22Rv1 (cell line): Measurements from ENCODE around the gene ANXA10.
"Not testable (repeated sequence)": the region's sequence is repeated elsewhere in the genome, so short reads cannot be mapped to it uniquely, and the experiment has no call there.

Source experiments
- H3K27ac ChIP-seq: fragments of 450-650 bp; 2 replicates; pipeline ENCODE4 v1.5.1; 2017
- CTCF ChIP-seq: fragments of 450-650 bp; IDR thresholded peaks from 2 replicates; pipeline ENCODE4 v1.5.1; 2017; ENCODE audit warnings: mild to moderate bottlenecking
- ZFX ChIP-seq: fragments of 450-650 bp; IDR thresholded peaks from 2 replicates; pipeline ENCODE4 v1.6.1; 2017; ENCODE audit warnings: antibody characterized with exemption, borderline replicate concordance

The ANXA10 gene

DNA sequence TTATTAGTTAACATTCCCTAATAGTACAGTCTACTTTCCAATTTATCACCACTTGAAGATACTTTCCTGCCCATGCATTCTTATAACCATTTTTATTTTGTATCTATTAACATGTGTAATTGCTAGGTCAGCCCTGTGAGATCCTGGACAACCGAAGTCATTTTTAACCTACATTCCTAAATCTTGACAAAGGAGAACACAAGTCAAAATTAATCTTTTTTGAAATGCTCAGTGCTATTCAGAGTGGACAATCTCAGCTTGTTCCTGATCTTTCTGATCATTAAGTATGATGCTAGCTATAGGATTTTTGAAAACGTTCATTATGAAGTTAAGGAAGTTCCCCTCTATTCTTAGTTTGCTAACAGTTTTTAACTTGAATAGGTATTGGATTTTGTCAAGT, 37.5 kb downstream of the ANXA10 start:
- no peak overlapping the region for H3K27ac ChIP-seq
- TF ChIP-seq ZFX (no peak), CTCF (no peak)

GRCh38 chr4:168131196-168131595, 38.9 kb downstream of the ANXA10 start:
- no peak overlapping the region for H3K27ac ChIP-seq

DNA sequence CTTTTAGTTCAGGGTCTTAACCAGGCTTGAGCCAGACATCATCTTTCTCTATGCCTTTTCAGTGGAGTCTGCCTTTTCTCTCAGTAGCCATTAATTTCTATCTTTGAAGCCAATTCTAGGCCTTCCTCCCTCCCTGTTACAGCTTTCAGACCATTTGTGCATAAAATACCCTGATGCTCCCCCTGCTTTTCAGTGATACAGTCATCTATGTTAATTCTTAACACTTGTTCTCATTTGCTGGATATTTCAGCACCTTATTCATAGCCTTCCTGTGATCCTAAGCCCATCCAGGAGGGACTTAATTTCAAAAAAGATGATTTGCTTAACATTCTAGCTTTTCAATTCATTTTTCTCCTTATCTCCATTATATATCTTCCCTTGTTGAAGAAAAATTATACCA, 42.3 kb downstream of the ANXA10 start:
- TF ChIP-seq ZFX (no peak), CTCF (no peak)
- no peak overlapping the region for H3K27ac ChIP-seq

More at GRCh38 chr4:168131196-168131595, 38.9 kb downstream of the ANXA10 start:
- no peak for TF ChIP-seq CTCF
- TF ChIP-seq ZFX: no peak

DNA sequence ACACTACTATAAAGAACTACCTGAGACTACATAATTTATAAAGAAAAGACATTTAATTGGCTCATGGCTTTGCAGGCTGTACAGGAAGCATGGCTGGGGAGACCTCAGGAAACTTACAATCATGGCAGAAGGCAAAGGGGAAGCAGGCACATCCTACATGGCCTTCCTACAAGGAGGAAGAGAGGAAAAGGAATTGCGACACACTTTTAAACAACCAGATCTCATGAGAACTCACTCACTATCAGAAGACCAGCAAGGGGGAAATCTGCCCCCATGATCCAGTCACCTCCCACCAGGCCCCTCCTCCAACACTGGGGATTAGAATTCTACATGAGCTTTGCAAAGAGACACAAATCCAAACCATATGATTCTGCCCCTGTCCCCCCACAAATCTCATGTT, 43.5 kb downstream of the ANXA10 start:
- not testable (repeated sequence) for H3K27ac ChIP-seq

GRCh38 chr4:168137695-168138094, 45.4 kb downstream of the ANXA10 start:
- H3K27ac ChIP-seq: not testable (repeated sequence)

DNA sequence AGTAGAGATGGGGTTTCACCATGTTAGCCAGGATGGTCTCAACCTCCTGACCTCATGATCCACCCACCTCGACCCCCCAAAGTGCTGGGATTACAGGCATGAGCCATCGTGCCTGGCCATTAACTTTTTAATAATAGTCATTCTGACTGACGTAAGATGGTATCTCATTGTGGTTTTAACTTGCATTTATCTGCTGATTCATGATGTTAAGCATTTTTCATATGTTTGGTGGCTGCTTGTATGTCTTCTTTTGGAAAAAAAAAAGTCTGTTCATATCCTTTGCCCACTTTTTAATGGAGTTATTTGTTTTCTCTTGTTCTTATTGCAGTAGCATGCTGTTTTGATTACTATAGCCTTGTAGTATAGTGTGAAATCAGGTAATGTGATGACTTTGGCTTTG, 45.8 kb downstream of the ANXA10 start:
- no peak overlapping the region for H3K27ac ChIP-seq
- TF ChIP-seq ZFX: no peak
- no peak for TF ChIP-seq CTCF

DNA sequence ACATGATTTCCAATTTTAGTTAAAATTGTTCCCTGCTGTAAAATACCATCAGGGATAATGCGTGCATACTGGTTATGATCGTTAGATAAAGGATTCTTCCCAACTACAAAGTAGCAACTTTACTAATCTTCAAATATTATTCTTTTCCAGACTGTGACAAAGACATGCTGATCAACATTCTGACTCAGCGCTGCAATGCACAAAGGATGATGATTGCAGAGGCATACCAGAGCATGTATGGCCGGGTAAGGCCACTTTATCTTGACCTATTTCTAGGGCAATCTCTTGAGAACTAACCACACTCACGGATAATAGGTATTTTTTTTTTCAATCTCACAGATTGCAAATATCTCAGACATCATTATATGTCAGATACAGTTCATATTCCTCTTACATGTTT, 47.0 kb downstream of the ANXA10 start:
- no peak overlapping the region for H3K27ac ChIP-seq
- TF ChIP-seq ZFX: no peak
- TF ChIP-seq CTCF: no peak

DNA sequence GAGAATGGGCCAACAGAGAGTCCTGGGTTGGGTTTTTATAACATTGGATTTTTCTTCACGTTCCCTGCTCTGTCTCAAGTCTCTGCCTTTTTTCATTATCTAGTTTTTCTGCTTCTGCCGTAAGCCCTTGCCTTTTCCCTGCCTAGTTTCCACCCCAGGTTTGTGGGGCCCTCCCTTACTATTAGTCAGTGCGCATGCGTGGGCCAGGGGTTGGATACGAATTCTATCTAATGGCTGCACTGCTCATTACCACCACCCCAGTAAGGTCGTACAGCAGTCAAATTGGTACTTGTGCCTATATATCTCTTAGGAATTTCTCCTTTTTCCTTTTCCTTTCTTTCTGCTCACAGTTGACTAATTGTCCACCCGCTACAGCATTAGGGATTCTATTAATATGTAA, 49.4 kb downstream of the ANXA10 start:
- no peak overlapping the region for H3K27ac ChIP-seq
- TF ChIP-seq CTCF: no peak
- no peak for TF ChIP-seq ZFX

DNA sequence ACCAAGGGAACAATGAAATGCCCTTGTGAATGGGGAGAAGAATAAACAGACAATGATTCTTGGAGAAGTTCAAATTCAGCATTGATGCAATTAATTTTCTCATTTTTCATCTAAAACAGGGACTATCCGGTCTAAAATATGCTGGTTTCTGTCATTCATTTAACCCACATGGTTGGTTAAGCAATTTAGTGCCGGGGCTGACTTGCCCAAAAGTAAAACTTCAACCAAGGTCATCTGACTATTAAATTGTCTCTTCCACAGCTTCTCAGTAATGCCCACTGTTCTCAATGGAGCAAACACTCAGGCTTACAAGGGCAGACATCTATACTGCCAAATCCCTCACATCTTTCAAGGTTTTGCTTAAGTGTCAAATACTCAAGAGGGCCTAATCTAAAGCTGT, 51.3 kb downstream of the ANXA10 start:
- TF ChIP-seq CTCF (no peak), ZFX (no peak)
- H3K27ac ChIP-seq: no peak overlapping the region
